Measurements from ENCODE around the gene ISOC1.

GRCh38 chr5:129120158-129120581, 25.6 kb downstream of the ISOC1 start:
- TF ChIP-seq POLR2AphosphoS5 (IDR thresholded peaks at IDR 0.05; ENCODE audit: low read depth) = no peak
- TF ChIP-seq CTCF (conservative IDR thresholded peaks at IDR 0.05; ENCODE audit: low read depth in 2 of 2) = no peak
- no peak for TF ChIP-seq REST (IDR thresholded peaks at IDR 0.05; ENCODE audit: unreplicated experiment)
- no peak for TF ChIP-seq JUNB (IDR thresholded peaks at IDR 0.05; ENCODE audit: unreplicated experiment)
- no peak for TF ChIP-seq NANOG (IDR thresholded peaks at IDR 0.05; ENCODE audit: borderline replicate concordance)
- TF ChIP-seq EZH2phosphoT487 (IDR thresholded peaks at IDR 0.05; ENCODE audit: unreplicated experiment) = no peak
- no peak for TF ChIP-seq EZH2 (IDR thresholded peaks at IDR 0.05; ENCODE audit: low read depth, unreplicated experiment)
- no peak for TF ChIP-seq ZNF462 (CRISPR knock-in tag; IDR thresholded peaks at IDR 0.05)
- TF ChIP-seq CREB1 (CRISPR knock-in tag; IDR thresholded peaks at IDR 0.05; ENCODE audit: low read depth) = no peak
- no peak for TF ChIP-seq ZNF114 (CRISPR knock-in tag; IDR thresholded peaks at IDR 0.05)
- no peak for TF ChIP-seq STAT1 (IDR thresholded peaks at IDR 0.05; ENCODE audit: unreplicated experiment)
- TF ChIP-seq ZNF331 (CRISPR knock-in tag; IDR thresholded peaks at IDR 0.05; ENCODE audit: low read depth) = no peak

Measured in GM23338 (cell line).